NCI-H345 (cell line): ENCODE results near the gene CEP250.
"Not testable (repeated sequence)": the region's sequence is repeated elsewhere in the genome, so short reads cannot be mapped to it uniquely, and the experiment has no call there.

ENCODE experiments used
- DNase-seq: peaks from one replicate; lab custom pipeline; 2025; lab: John Stamatoyannopoulos, UW

CEP250 gene

GRCh38 chr20:35492352-35492751, 37.0 kb downstream of the CEP250 start:
- no peak for DNase-seq

- no peak for DNase-seq
Observed at GRCh38 chr20:35496481-35496880, 41.1 kb downstream of the CEP250 start.

DNA sequence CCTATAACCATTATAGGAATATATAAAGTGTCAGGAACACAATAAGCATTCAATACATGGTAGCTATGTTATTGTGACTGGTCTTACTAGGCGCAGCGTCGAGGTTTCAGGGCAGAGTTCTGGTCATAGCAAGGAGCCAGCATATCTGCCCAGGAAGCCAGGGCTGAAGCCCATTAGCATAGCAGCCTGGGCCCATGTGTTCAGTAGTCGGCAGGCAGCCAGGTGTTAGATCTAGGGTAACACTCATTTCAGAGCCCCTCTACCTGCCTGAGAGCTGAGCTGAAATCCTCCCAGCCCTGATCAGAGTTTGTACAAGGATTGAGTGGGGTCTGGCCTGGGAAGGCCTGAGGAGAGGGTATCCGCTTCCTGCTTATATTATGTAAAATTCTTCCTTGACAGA, 41.9 kb downstream of the CEP250 start:
- no peak for DNase-seq

GRCh38 chr20:35497780-35498189, 42.4 kb downstream of the CEP250 start:
- DNase-seq = no peak

DNA sequence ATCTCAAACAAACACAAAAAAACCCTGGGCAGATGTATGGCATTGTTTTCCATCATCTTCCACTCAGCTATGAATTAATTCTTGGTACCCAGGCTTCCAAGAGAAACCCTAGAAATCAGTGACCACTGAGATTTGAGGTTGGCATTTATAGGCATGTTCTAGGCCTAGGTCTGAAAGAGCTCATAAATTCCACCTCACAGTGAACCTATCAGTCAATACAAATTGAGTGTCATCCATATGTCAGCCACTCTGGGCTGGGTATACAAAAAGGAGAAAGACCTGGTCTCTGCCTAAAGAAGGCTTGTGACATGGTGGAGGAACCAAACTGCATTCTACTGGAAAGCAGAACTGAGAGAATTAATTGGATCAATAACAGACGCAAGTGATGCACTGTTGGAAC, 43.9 kb downstream of the CEP250 start:
- DNase-seq = no peak

GRCh38 chr20:35502352-35502751, 47.0 kb downstream of the CEP250 start:
- DNase-seq = no peak

- no peak for DNase-seq
Observed at GRCh38 chr20:35503281-35503680, 47.9 kb downstream of the CEP250 start.

DNA sequence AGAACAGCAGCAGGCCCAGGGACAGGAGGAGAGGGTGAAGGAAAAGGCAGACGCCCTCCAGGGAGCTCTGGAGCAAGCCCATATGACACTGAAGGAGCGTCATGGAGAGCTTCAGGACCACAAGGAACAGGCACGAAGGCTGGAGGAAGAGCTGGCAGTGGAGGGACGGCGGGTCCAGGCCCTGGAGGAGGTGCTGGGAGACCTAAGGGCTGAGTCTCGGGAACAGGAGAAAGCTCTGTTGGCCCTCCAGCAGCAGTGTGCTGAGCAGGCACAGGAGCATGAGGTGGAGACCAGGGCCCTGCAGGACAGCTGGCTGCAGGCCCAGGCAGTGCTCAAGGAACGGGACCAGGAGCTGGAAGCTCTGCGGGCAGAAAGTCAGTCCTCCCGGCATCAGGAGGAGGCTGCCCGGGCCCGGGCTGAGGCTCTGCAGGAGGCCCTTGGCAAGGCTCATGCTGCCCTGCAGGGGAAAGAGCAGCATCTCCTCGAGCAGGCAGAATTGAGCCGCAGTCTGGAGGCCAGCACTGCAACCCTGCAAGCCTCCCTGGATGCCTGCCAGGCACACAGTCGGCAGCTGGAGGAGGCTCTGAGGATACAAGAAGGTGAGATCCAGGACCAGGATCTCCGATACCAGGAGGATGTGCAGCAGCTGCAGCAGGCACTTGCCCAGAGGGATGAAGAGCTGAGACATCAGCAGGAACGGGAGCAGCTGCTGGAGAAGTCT, 48.6 kb downstream of the CEP250 start:
- no peak for DNase-seq

DNA sequence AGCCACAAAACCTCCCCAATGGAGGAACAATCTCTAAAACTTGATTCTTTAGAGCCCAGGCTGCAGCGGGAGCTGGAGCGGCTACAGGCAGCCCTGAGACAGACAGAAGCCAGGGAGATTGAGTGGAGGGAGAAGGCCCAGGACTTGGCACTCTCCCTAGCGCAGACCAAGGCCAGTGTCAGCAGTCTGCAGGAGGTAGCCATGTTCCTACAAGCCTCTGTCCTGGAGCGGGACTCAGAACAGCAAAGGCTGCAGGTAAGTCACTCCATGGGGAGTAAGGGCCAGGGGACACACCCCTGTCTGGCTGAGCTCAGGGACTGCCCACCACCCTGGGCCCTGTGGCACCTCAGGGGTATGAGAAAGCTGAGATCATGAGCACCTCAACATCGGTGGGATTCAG, 49.4 kb downstream of the CEP250 start:
- no peak for DNase-seq

GRCh38 chr20:35506179-35506578, 50.8 kb downstream of the CEP250 start:
- DNase-seq = no peak

DNA sequence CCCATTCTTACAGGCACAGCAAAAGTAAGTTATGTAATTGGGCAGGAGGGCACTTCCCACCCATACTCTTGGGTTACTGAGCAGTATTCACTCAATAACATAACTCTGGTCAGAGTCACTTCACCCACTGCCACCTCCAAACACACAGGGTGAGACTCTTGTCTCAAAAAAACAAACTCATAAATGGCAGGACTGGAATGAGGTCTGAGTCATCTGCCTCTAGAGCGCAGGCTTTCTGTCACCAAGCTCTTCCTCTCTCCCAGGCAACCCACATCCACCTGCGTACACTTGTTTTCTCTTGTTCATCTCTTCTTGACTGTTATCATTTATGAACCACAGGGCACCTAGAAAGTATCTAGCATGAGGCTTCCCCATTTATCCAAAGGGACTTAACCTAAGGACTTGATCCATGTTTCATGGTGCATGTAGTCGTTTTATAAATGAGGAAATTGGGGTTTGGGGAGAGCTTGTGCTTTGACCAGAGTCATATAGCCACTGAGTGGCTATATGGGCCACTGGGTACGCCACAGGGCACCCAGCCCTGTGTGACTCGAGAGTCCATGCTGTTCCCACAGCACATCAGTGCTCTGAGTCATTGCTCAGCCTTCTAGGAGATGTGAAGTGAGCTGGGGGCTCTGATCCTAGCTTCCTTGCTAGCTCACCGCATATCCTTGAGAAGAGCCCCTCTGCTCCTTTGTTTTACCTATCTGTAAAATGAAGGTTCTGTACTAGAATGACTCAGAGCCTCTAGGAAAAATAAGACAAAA, 51.7 kb downstream of the CEP250 start:
- no peak for DNase-seq

GRCh38 chr20:35508493-35509218, 53.3 kb downstream of the CEP250 start:
- DNase-seq = no peak

- DNase-seq = no peak
Observed at GRCh38 chr20:35510951-35511735, 55.7 kb downstream of the CEP250 start.

GRCh38 chr20:35511814-35512420, 56.5 kb downstream of the CEP250 start:
- peak; percentile 22 for DNase-seq

- no peak for DNase-seq
Observed at GRCh38 chr20:35514371-35514932, 59.1 kb downstream of the CEP250 start.

DNA sequence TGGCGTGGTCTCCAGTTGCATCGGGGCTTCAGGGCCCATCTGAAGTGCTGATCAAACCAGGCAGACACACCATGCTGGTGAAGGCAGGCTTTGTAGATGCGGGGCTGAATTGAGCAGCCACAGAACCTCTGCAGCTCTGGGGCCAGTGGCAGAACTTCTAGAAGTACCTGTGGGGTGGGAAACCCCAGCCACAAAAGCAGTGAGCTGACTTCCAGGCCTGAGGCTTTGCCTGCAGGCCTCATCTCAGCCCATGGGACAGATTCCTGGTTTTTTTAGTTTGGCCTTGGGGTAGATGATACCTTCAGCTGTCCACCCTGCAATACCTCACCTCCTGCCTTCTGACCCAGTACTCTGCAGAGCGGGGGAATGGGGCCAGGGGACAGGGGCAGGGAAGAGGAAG, 59.9 kb downstream of the CEP250 start:
- DNase-seq = no peak

- no peak for DNase-seq
Observed at GRCh38 chr20:35515949-35516645, 60.7 kb downstream of the CEP250 start.

DNA sequence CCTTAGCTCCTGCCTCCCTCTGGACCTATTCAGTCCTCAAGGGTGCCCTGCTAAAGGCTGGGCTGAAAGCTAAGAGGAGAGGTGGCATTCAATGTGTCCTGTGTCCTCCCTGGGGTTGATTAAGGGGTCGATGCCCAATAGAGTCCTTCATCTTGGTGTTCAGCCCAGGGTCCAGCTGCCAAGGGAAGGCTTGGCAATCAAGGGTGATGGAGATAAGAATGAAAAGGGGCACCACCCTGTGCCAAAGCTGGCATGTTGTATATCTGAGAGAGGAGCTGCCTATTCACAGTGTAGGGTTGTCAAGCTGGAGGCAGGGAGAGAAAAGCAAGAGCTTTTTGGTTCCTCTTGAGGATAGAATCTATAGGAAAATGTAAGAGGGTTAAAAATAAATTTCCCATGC, 61.7 kb downstream of the CEP250 start:
- DNase-seq = no peak

DNA sequence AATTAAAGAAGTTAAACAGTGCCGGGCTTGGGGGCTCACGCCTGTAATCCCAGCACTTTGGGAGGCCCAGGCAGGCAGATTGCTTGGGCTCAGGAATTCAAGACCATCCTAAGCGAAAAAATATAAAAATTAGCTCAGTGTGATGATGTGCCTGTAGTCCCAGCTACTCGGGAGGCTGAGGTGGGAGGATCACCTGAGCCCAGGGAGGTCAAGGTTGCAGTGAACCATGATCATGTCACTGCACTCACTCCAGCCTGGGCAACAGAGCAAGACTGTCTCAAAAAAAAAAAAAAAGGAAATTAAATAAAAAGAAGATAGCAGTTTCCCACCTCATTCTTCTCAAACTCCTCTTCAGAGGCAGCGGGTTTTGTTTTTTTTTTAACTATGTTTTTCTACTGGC, 62.4 kb downstream of the CEP250 start:
- DNase-seq = not testable (repeated sequence)

DNA sequence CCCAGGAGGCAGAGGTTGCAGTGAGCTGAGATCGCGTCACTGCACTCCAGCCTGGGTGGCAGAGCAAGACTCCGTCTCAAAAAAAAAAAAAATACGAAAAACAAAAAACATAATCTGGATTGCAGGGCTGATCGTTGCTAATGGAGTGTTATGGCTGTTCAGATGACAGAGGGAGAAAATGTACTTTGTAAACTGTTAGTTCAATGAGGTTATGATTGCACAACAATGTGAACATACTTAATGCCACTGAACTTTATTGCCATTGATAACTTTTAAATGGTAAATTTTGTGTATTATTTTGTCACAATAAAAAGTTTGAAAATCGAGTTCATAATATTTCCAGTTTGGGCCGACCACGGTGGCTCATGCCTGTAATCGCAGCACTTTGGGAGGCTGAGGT, 63.6 kb downstream of the CEP250 start:
- DNase-seq = no peak
